ENCODE data around the gene VN1R5. TPM values are rescaled to one million over a fixed set of nuclear protein-coding genes. Genes with fewer than 3 reads are reported as not detected.
"Not testable (repeated sequence)": the region's sequence is repeated elsewhere in the genome, so short reads cannot be mapped to it uniquely, and the experiment has no call there.

The VN1R5 gene
- total and polyA plus RNA-seq, 3 experiments from 2014 or later, result not detected

- Histone ChIP-seq H3K27ac (ENCODE audit: low read depth, low read length) (no peak overlapping the region), H3K4me1 (ENCODE audit: insufficient read depth, low read length) (no peaks in the 10 kb centered on the region), H3K27me3 (ENCODE audit: insufficient read depth, low read length, poor library complexity, severe bottlenecking) (no peaks in the 10 kb centered on the region), H3K4me3 (ENCODE audit: low read length) (no peak overlapping the region), H3K9me3 (ENCODE audit: low read length) (no peaks in the 10 kb centered on the region), H3K36me3 (ENCODE audit: insufficient read depth, low read length) (no peaks in the 10 kb centered on the region)
- POLR2A ChIA-PET, result no interaction called here
- Mint-ChIP-seq H3K4me3 (no peak overlapping the region), H3K4me1 (no peaks in the 10 kb centered on the region), H3K36me3 (peaks cover 0 to 13% (median 2%) of the 10 kb centered on the region in 3 donors), H3K27me3 (no peaks in the 10 kb centered on the region), H3K9me3 (peaks cover 0 to 9% (median 2%) of the 10 kb centered on the region in 5 donors), H3K27ac (no peak overlapping the region)
- CTCF ChIA-PET, result no interaction called here
- DNase-seq, result no peak
Observed at GRCh38 chr1:247277191-247277590, 21.3 kb downstream of the VN1R5 start.

DNA sequence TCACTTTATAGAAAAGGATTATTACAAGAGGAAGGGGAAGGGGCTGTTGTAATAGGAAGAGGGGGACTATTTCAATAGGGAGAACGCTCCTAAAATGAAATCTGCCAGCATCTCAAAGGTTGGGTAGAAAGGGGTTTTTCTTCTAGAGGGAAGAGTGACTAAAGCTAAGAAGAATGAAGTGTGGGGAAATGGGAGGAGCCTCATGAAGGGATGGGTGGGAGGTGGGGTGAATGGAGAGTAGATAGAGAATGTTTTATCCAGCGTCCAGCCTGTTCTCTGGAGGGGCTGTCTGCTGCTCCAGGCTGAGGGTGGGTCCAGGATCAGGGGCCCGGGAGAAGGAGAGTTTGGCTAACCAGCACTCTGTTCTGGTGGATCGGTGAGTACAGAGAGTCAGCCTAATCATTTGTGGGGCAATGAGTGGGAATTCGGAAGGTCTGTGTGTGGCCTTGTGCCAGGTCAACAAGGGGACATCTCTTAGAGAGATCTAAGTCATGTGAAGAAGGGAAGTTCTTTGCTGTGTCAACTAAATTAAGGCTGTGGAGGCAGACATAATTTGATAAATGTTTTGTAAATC, 25.2 kb downstream of the VN1R5 start:
- no peaks in the 10 kb centered on the region for H3K27me3 ChIP-seq (ENCODE audit: insufficient read depth, low read length, poor library complexity, severe bottlenecking)
- Mint-ChIP-seq H3K9me3 (peaks cover 0 to 10% (median 1%) of the 10 kb centered on the region in 5 donors), H3K27me3 (no peaks in the 10 kb centered on the region), H3K36me3 (peaks cover 0 to 6% (median 2%) of the 10 kb centered on the region in 3 donors), H3K4me3 (no peak overlapping the region), H3K4me1 (no peaks in the 10 kb centered on the region), H3K27ac (no peak overlapping the region)
- ChIA-PET CTCF (no interaction called here), POLR2A (no interaction called here)
- no peak overlapping the region for H3K4me3 ChIP-seq (ENCODE audit: low read length)
- H3K36me3 ChIP-seq (ENCODE audit: insufficient read depth, low read length), result no peaks in the 10 kb centered on the region
- no peak for DNase-seq
- no peaks in the 10 kb centered on the region for H3K4me1 ChIP-seq (ENCODE audit: insufficient read depth, low read length)
- H3K27ac ChIP-seq (ENCODE audit: low read depth, low read length), result no peak overlapping the region
- H3K9me3 ChIP-seq (ENCODE audit: low read length), result no peaks in the 10 kb centered on the region

DNA sequence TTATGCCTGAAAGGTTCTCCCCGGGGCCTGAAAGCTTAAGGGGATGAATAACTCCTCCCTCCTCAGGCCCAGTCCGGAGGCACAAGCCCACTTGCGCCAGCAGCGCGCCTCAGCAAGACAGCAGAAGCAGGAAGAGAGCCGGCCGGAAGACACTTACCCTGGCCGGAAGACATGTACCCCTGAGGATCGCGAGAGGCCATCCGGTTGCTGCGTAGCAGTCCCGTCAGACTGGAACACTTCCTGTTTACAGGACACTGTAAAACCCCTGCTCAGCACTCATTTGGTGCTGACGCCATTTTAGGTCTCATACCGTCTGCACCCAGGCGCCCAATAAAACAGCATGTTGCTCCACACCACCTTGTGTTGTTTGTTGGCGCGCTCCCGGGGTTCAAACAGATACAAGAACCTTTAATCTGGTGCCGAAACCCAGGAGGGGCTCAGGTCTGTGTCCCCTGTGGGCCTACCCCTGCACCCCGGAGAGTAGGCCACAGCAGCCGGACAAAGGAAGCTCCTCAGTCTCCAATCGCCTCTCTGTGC, 30.3 kb downstream of the VN1R5 start:
- POLR2A ChIA-PET, result no interaction called here
- Histone ChIP-seq H3K4me3 (ENCODE audit: low read length) (no peak overlapping the region), H3K4me1 (ENCODE audit: insufficient read depth, low read length) (no peaks in the 10 kb centered on the region), H3K36me3 (ENCODE audit: insufficient read depth, low read length) (no peaks in the 10 kb centered on the region), H3K27ac (ENCODE audit: low read depth, low read length) (no peak overlapping the region), H3K9me3 (ENCODE audit: low read length) (no peaks in the 10 kb centered on the region), H3K27me3 (ENCODE audit: insufficient read depth, low read length, poor library complexity, severe bottlenecking) (no peaks in the 10 kb centered on the region)
- no peaks in the 10 kb centered on the region for H3K4me1 Mint-ChIP-seq
- DNase-seq, result no peak
- H3K9me3 Mint-ChIP-seq, result peaks cover 0 to 27% (median 3%) of the 10 kb centered on the region in 5 donors
- CTCF ChIA-PET, result no interaction called here
- peaks cover 0 to 17% (median 2%) of the 10 kb centered on the region in 3 donors for H3K36me3 Mint-ChIP-seq
- no peak overlapping the region for H3K27ac Mint-ChIP-seq
- H3K4me3 Mint-ChIP-seq, result no peak overlapping the region
- no peaks in the 10 kb centered on the region for H3K27me3 Mint-ChIP-seq

DNA sequence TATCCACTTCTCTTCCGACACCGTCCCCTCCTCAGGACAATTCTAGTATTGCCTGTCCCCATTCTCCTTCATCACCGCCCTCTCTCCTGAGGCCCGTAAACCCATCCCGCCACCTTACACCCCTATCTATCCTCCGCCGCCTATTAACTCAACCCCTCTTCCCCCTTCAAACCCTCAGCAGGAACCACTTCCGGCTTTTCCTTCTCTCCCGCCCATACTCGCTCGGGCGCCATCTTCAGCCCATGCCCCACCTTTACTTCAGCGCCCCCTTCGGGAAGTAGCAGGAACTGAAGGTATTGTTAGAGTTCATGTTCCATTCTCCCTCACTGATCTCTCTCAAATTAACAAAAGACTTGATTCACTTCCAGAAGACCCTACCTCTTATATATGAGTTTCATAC, 31.6 kb downstream of the VN1R5 start:
- H3K27me3 Mint-ChIP-seq, result peaks cover 1 to 4% of the 10 kb centered on the region in 2 donors
- no peak overlapping the region for H3K4me3 Mint-ChIP-seq
- H3K36me3 Mint-ChIP-seq, result peaks cover 0 to 22% (median 2%) of the 10 kb centered on the region in 3 donors
- Histone ChIP-seq H3K9me3 (ENCODE audit: low read length) (no peaks in the 10 kb centered on the region), H3K27me3 (ENCODE audit: insufficient read depth, low read length, poor library complexity, severe bottlenecking) (no peaks in the 10 kb centered on the region), H3K27ac (ENCODE audit: low read depth, low read length) (no peak overlapping the region), H3K4me1 (ENCODE audit: insufficient read depth, low read length) (no peaks in the 10 kb centered on the region), H3K36me3 (ENCODE audit: insufficient read depth, low read length) (no peaks in the 10 kb centered on the region), H3K4me3 (ENCODE audit: low read length) (no peak overlapping the region)
- H3K9me3 Mint-ChIP-seq, result peaks cover 0 to 27% (median 3%) of the 10 kb centered on the region in 5 donors
- DNase-seq, result no peak
- peaks cover 0 to 4% (median 3%) of the 10 kb centered on the region in 3 donors for H3K4me1 Mint-ChIP-seq
- ChIA-PET CTCF (no interaction called here), POLR2A (no interaction called here)
- H3K27ac Mint-ChIP-seq, result no peak overlapping the region

- Mint-ChIP-seq H3K9me3 (peaks cover 0 to 27% (median 3%) of the 10 kb centered on the region in 5 donors), H3K4me3 (no peak overlapping the region), H3K36me3 (peaks cover 0 to 22% (median 2%) of the 10 kb centered on the region in 3 donors), H3K27me3 (peaks cover 1 to 4% of the 10 kb centered on the region in 2 donors), H3K27ac (no peak overlapping the region), H3K4me1 (peaks cover 0 to 4% (median 3%) of the 10 kb centered on the region in 3 donors)
- H3K36me3 ChIP-seq (ENCODE audit: insufficient read depth, low read length), result no peaks in the 10 kb centered on the region
- H3K27me3 ChIP-seq (ENCODE audit: insufficient read depth, low read length, poor library complexity, severe bottlenecking), result no peaks in the 10 kb centered on the region
- H3K4me3 ChIP-seq (ENCODE audit: low read length), result no peak overlapping the region
- no peaks in the 10 kb centered on the region for H3K4me1 ChIP-seq (ENCODE audit: insufficient read depth, low read length)
- ChIA-PET POLR2A (no interaction called here), CTCF (no interaction called here)
- DNase-seq, result no peak
- H3K27ac ChIP-seq (ENCODE audit: low read depth, low read length), result no peak overlapping the region
- no peaks in the 10 kb centered on the region for H3K9me3 ChIP-seq (ENCODE audit: low read length)
Observed at GRCh38 chr1:247288341-247288740, 32.5 kb downstream of the VN1R5 start.

DNA sequence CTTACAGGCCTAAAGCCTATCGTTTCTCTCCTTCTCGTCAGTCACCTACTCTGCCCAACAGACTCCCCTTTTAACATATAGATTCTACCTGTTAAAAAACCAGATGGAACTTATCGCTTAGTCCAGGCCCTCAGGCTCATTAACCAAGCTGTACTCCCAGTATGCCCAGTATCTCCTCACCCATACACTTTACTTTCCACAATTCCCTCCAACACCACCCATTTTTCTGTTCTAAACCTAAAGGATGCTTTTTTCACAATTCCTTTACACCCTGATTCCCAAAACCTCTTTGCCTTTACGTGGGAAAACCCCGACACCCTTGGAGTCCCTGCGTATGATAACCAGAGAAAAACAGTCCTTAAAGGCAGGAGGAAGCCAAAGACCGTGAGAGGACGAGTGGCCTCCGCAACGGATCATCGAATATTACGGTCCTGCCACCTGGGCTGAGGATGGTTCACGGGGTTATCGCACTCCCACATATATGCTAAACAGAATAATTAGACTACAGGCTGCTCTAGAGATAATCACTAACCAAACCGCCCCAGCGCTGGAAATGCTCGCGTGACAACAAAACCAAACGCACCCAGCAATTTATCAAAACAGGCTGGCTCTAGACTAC, 33.5 kb downstream of the VN1R5 start:
- H3K27me3 Mint-ChIP-seq; H3K27ac Mint-ChIP-seq; H3K4me1 ChIP-seq (ENCODE audit: insufficient read depth, low read length); H3K27ac ChIP-seq (ENCODE audit: low read depth, low read length); POLR2A ChIA-PET; H3K4me3 ChIP-seq (ENCODE audit: low read length); H3K36me3 ChIP-seq (ENCODE audit: insufficient read depth, low read length); DNase-seq; H3K27me3 ChIP-seq (ENCODE audit: insufficient read depth, low read length, poor library complexity, severe bottlenecking); CTCF ChIA-PET; H3K4me3 Mint-ChIP-seq; H3K4me1 Mint-ChIP-seq; H3K9me3 ChIP-seq (ENCODE audit: low read length): not testable (repeated sequence)
- Mint-ChIP-seq H3K9me3 (peaks cover 0 to 27% (median 3%) of the 10 kb centered on the region in 5 donors), H3K36me3 (peaks cover 0 to 22% (median 2%) of the 10 kb centered on the region in 3 donors)

GRCh38 chr1:247290576-247290975, 34.7 kb downstream of the VN1R5 start:
- Mint-ChIP-seq H3K27me3 (peaks cover 1 to 12% of the 10 kb centered on the region in 2 donors), H3K9me3 (peaks cover 0 to 22% (median 3%) of the 10 kb centered on the region in 5 donors), H3K4me3 (no peak overlapping the region), H3K4me1 (peaks cover 0 to 4% (median 3%) of the 10 kb centered on the region in 3 donors), H3K36me3 (peaks cover 0 to 22% (median 2%) of the 10 kb centered on the region in 3 donors), H3K27ac (no peak overlapping the region)
- Histone ChIP-seq H3K27ac (ENCODE audit: low read depth, low read length) (no peak overlapping the region), H3K27me3 (ENCODE audit: insufficient read depth, low read length, poor library complexity, severe bottlenecking) (no peaks in the 10 kb centered on the region), H3K4me1 (ENCODE audit: insufficient read depth, low read length) (no peaks in the 10 kb centered on the region), H3K9me3 (ENCODE audit: low read length) (no peaks in the 10 kb centered on the region), H3K36me3 (ENCODE audit: insufficient read depth, low read length) (no peaks in the 10 kb centered on the region), H3K4me3 (ENCODE audit: low read length) (no peak overlapping the region)
- ChIA-PET POLR2A (no interaction called here), CTCF (no interaction called here)
- DNase-seq, result no peak

- Mint-ChIP-seq H3K4me1 (peaks cover 0 to 4% (median 3%) of the 10 kb centered on the region in 3 donors), H3K27ac (no peak overlapping the region), H3K27me3 (peaks cover 1 to 13% of the 10 kb centered on the region in 2 donors), H3K9me3 (peaks cover 0 to 16% (median 3%) of the 10 kb centered on the region in 5 donors), H3K4me3 (no peak overlapping the region), H3K36me3 (peaks cover 0 to 17% (median 2%) of the 10 kb centered on the region in 3 donors)
- ChIA-PET CTCF (no interaction called here), POLR2A (no interaction called here)
- Histone ChIP-seq H3K27me3 (ENCODE audit: insufficient read depth, low read length, poor library complexity, severe bottlenecking) (no peaks in the 10 kb centered on the region), H3K9me3 (ENCODE audit: low read length) (no peaks in the 10 kb centered on the region), H3K36me3 (ENCODE audit: insufficient read depth, low read length) (no peaks in the 10 kb centered on the region), H3K4me1 (ENCODE audit: insufficient read depth, low read length) (no peaks in the 10 kb centered on the region), H3K27ac (ENCODE audit: low read depth, low read length) (no peak overlapping the region), H3K4me3 (ENCODE audit: low read length) (no peak overlapping the region)
- DNase-seq, result no peak
Observed at GRCh38 chr1:247291161-247291560, 35.3 kb downstream of the VN1R5 start.

All from CD8-positive, alpha-beta memory T cell (primary cell).